GM12878 (cell line): ENCODE results near the gene FCGBP.

ENCODE experiments used
- KDM1A ChIP-seq: fragments of 200-600 bp; sonication (generic); IDR thresholded peaks from 2 replicates; pipeline ENCODE4 v1.6.1; 2016; ENCODE audit warnings: borderline replicate concordance
- TF ChIP-seq, protein P1 (sequence below), 3 experiments: IDR thresholded peaks in 2 of 3; conservative IDR thresholded peaks in 1 of 3; 2 replicates each; pipeline ENCODE4 v1.5.1; 2011; ENCODE audit warnings: low read depth in 3 of 3, low read length in 3 of 3, mild to moderate bottlenecking in 3 of 3, control low read depth in 2 of 3, moderate library complexity in 2 of 3, inconsistent platforms in 1 of 3, mixed read lengths in 1 of 3; ENCODE audit not compliant: control insufficient read depth in 2 of 3, insufficient read depth in 1 of 3; ENCODE audit errors: extremely low read depth in 1 of 3

DNA sequence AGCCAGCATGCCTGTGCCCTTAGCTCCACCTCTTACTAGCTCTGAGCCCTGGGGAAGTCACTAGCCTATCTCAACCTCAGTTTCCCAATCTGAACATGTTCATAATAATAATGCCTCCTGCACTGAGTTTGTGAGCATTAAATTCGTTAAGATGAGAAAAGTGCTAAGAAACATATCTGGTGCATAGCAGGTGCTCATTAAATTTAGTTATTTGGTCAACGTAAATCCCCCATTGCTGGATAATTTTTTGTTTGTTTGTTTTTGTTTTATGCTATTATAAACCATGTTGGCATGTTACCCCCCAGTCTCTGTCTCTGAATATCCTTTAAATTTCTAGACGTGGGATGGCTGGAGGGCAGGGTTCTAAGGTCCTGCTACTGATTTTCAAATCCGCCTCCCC lies 10.6 kb downstream of the FCGBP start:
- TF ChIP-seq, protein P1, sequence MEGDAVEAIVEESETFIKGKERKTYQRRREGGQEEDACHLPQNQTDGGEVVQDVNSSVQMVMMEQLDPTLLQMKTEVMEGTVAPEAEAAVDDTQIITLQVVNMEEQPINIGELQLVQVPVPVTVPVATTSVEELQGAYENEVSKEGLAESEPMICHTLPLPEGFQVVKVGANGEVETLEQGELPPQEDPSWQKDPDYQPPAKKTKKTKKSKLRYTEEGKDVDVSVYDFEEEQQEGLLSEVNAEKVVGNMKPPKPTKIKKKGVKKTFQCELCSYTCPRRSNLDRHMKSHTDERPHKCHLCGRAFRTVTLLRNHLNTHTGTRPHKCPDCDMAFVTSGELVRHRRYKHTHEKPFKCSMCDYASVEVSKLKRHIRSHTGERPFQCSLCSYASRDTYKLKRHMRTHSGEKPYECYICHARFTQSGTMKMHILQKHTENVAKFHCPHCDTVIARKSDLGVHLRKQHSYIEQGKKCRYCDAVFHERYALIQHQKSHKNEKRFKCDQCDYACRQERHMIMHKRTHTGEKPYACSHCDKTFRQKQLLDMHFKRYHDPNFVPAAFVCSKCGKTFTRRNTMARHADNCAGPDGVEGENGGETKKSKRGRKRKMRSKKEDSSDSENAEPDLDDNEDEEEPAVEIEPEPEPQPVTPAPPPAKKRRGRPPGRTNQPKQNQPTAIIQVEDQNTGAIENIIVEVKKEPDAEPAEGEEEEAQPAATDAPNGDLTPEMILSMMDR (IDR thresholded peaks at IDR 0.05 in 2 of 3, conservative IDR thresholded peaks at IDR 0.05 in 1 of 3; ENCODE audit: control insufficient read depth in 2 of 3, extremely low read depth in 1 of 3, insufficient read depth in 1 of 3, low read depth in 3 of 3, low read length in 3 of 3): no peak
- TF ChIP-seq KDM1A: no peak
